ENCODE data around the gene LRRC72. TPM values are rescaled to one million over a fixed set of nuclear protein-coding genes. Genes with fewer than 3 reads are reported as not detected.

LRRC72 gene
- not detected in 2 replicates for total RNA-seq

DNA sequence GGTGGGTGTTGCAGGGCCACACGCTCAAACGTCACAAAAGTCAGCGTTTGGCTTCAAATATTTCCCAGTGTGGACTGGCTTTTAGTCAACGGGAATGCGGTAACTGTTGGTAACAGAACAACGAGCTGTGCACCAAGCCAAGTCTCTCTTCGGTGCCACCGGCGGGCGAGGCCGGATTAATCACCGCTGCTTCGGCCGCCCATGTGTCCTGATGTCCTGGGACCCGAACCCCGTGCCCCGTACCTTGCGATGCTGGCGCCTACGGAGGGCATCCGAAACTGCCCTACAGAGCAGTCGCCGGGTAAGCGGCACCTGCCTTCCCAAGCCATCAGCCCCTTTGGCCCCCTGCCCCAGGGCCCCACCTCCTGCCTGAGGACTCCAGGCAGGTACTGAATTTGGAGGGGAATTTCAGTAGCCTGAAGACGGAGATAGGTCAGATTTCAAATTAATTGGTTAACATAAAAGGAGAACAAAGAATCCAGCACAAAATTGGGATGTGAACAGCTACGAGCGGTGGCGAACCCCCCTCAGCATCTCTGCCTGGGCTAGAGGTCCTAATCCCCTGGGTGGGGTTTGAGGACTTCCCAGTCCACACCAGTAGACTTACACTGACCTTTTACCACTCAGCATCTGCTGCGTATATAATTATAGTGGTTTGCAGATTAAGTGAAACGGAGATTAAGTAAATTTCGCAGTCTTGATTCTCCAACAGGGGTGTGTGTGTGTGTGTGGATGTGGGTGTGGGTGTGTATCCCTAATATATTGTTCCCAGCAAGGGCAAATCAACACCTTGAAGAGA is at the start of gene LRRC72:
Gene LRRC72, plus strand, starts transcription at position 84 of the 799 bp plus-strand sequence. Its CDS starts 128 bp downstream, at position 212.

Other genes with a start within 250 kb of the LRRC72 start
- 0.74 and 1.0 TPM in 2 replicates for gene CRPPA, start 105.3 kb upstream of the LRRC72 start, total RNA-seq
- gene SOSTDC1, start 61.1 kb upstream of the LRRC72 start, total RNA-seq: 0.15 and 0.17 TPM in 2 replicates
- gene ANKMY2, start 118.9 kb downstream of the LRRC72 start, total RNA-seq: 15.2 and 16.3 TPM in 2 replicates
- gene BZW2, start 119.4 kb downstream of the LRRC72 start, total RNA-seq: 101 and 107 TPM in 2 replicates
- 7.2 and 7.3 TPM in 2 replicates for gene TSPAN13, start 226.9 kb downstream of the LRRC72 start, total RNA-seq